GM18508 (cell line): ENCODE data around the gene EME2.
"Not testable (repeated sequence)": the region's sequence is repeated elsewhere in the genome, so short reads cannot be mapped to it uniquely, and the experiment has no call there.

ENCODE experiments used
- ATAC-seq: cut with Tn5 transposase; IDR thresholded peaks from one replicate; pipeline ENCODE4 v1.9.1; 2021; ENCODE audit warnings: moderate number of reproducible peaks; ENCODE audit not compliant: insufficient read depth, unreplicated experiment

The EME2 gene

GRCh38 chr16:1789643-1790045 lies 17.0 kb downstream of the EME2 start:
- no peak for ATAC-seq

GRCh38 chr16:1790261-1790610 lies 17.6 kb downstream of the EME2 start:
- ATAC-seq = no peak

- ATAC-seq = no peak
These were observed 18.1 kb downstream of the EME2 start for GRCh38 chr16:1790611-1791255.

- no peak for ATAC-seq
These were observed 18.8 kb downstream of the EME2 start for GRCh38 chr16:1791256-1791942.

GRCh38 chr16:1791943-1792812 lies 19.6 kb downstream of the EME2 start:
- no peak for ATAC-seq

GRCh38 chr16:1792836-1793577 lies 20.4 kb downstream of the EME2 start:
- ATAC-seq = no peak

- no peak for ATAC-seq
These were observed 21.1 kb downstream of the EME2 start, which contains the start of gene IGFALS for GRCh38 chr16:1793578-1794220. TSS of gene IGFALS (minus strand) at chr16:1793705. CDS start at chr16:1793652, 53 bp downstream.

GRCh38 chr16:1794221-1794871 lies 21.7 kb downstream of the EME2 start:
- no peak for ATAC-seq

- no peak for ATAC-seq
These were observed 22.5 kb downstream of the EME2 start for GRCh38 chr16:1794908-1795666.

- ATAC-seq = not testable (repeated sequence)
These were observed 26.7 kb downstream of the EME2 start for GRCh38 chr16:1799263-1799662.

GRCh38 chr16:1800701-1801100 lies 28.1 kb downstream of the EME2 start:
- ATAC-seq = no peak

GRCh38 chr16:1807626-1808025 lies 35.0 kb downstream of the EME2 start:
- no peak for ATAC-seq

- no peak for ATAC-seq
These were observed 36.1 kb downstream of the EME2 start for GRCh38 chr16:1808691-1809090.

GRCh38 chr16:1809281-1809801 lies 36.7 kb downstream of the EME2 start:
- no peak for ATAC-seq

- ATAC-seq = no peak
These were observed 37.5 kb downstream of the EME2 start for GRCh38 chr16:1810106-1810505.

GRCh38 chr16:1810536-1810935 lies 37.9 kb downstream of the EME2 start:
- ATAC-seq = no peak

- ATAC-seq = no peak
These were observed 40.1 kb downstream of the EME2 start for GRCh38 chr16:1812732-1813163.

- ATAC-seq = no peak
These were observed 42.9 kb downstream of the EME2 start for GRCh38 chr16:1815461-1815860.
